Gastrocnemius medialis (tissue), 4 donors: Measurements from ENCODE around the gene L3MBTL1. TPM values are rescaled to one million over a fixed set of nuclear protein-coding genes. Genes with fewer than 3 reads are reported as not detected.

Experiments used
- ATAC-seq, 2 donors: fragments of 150-250 bp; one replicate each; pipeline ENCODE4 v1.9.1; 2016
- DNase-seq, 2 donors: peaks; one replicate each; pipeline ENCODE4 v3.0.0-alpha.2; 2019
- H3K27ac ChIP-seq, 4 donors: fragments of 200-600 bp; sonication (generic); 1 replicate in 1 of 4; 2 replicates in 3 of 4; pipeline ENCODE4 v1.5.1; 2016 to 2018; ENCODE audit warnings: mild to moderate bottlenecking in 2 of 4, moderate library complexity in 1 of 4
- H3K27me3 ChIP-seq, 3 donors: fragments of 200-600 bp; sonication (generic) in 2 of 3; 1 replicate in 1 of 3; 2 replicates in 2 of 3; pipeline versions ENCODE4 v1.5.1 to v1.6.0; 2016 to 2019; ENCODE audit warnings: mild to moderate bottlenecking in 1 of 3, moderate library complexity in 1 of 3
- H3K36me3 ChIP-seq, 2 donors: fragments of 200-600 bp; sonication (generic) in 1 of 2; one replicate each; pipeline ENCODE4 v1.5.1; 2017 to 2018
- H3K4me1 ChIP-seq, 2 donors: fragments of 200-600 bp; sonication (generic) in 1 of 2; one replicate each; pipeline ENCODE4 v1.5.1; 2016 to 2017; ENCODE audit warnings: mild to moderate bottlenecking in 2 of 2
- H3K4me3 ChIP-seq, 4 donors: fragments of 200-600 bp; sonication (generic) in 3 of 4; 1 replicate in 1 of 4; 2 replicates in 3 of 4; pipeline ENCODE4 v1.5.1; 2016 to 2019; ENCODE audit warnings: mild to moderate bottlenecking in 2 of 4
- H3K9me3 ChIP-seq, 3 donors: fragments of 200-600 bp; sonication (generic) in 2 of 3; 1 replicate in 1 of 3; 2 replicates in 2 of 3; pipeline ENCODE4 v1.5.1; 2016 to 2019
- POLR2A ChIP-seq, 2 donors: fragments of 450-650 bp; IDR thresholded peaks; one replicate each; pipeline ENCODE4 v1.6.1; 2017; ENCODE audit warnings: antibody characterized with exemption in 2 of 2, mild to moderate bottlenecking in 2 of 2, moderate library complexity in 2 of 2
- in situ Hi-C, 4 donors: fragments of 200-750 bp; cut with MboI; loops; one replicate each; pipeline versions ENCODE4 v1.15.0 to v1.8.0; 2017; ENCODE audit warnings: low sequenced_read_pairs in 4 of 4
- intact Hi-C: fragments of 100-400 bp; cut with DNase I; formaldehyde crosslinking; loops from one replicate; pipeline ENCODE4 v1.15.1; 2023; ENCODE audit warnings: low total_unique reads
- total RNA-seq, 4 donors: library from RNA; depleted of rRNA; stranded (reverse); fragments of >200 nt; gene quantifications; one replicate each; pipeline versions ENCODE4 v1.1.0 to v1.2.3, GENCODE V29; 2016
- TF ChIP-seq, protein P1 (sequence below), 5 experiments: fragments of 450-650 bp in 3 of 5; fragments of 200-600 bp in 2 of 5; sonication (generic) in 2 of 5; IDR thresholded peaks in 4 of 5; conservative IDR thresholded peaks in 1 of 5; 1 replicate in 4 of 5; 2 replicates in 1 of 5; pipeline ENCODE4 v1.5.1; 2016 to 2019; ENCODE audit warnings: antibody characterized with exemption in 5 of 5, mild to moderate bottlenecking in 3 of 5, moderate library complexity in 3 of 5

L3MBTL1 gene
- total RNA-seq, 4 donors from 2014 or later: 1.1 to 6.0 (median 3.7) TPM

DNA sequence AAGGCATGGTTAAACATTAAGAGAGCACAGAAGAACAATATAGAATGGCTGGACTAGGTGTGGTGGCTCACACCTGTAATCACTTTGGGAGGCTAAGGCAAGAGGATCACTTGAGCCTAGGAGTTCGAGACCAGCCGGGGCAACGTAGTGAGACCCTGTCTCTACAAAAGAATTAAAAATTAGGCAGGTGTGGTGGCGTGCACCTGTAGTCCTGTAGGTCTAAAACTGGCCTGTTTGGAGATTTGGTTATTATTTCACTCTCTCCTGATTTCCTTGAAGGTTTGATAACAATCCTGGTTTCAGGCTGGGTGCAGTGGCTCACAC lies 34.2 kb upstream of the L3MBTL1 start:
- Histone ChIP-seq H3K27me3 (no peaks in the 10 kb centered on the region), H3K36me3 (peaks cover 0 to 13% of the 10 kb centered on the region in 2 donors), H3K27ac (no peak overlapping the region), H3K4me1 (peaks cover 0 to 7% of the 10 kb centered on the region in 2 donors), H3K9me3 (no peaks in the 10 kb centered on the region), H3K4me3 (no peak overlapping the region)
- ATAC-seq (no peak), DNase-seq (no peak)
- in situ Hi-C loops: loop anchor here in 1 of 4 donors (25.0 kb wide), 1 partner anchor 739 kb away; the partner anchor contains the start of gene OSER1
- intact Hi-C loops: no loop called here
- no peak for TF ChIP-seq POLR2A (IDR thresholded peaks at IDR 0.05)
- TF ChIP-seq, protein P1, sequence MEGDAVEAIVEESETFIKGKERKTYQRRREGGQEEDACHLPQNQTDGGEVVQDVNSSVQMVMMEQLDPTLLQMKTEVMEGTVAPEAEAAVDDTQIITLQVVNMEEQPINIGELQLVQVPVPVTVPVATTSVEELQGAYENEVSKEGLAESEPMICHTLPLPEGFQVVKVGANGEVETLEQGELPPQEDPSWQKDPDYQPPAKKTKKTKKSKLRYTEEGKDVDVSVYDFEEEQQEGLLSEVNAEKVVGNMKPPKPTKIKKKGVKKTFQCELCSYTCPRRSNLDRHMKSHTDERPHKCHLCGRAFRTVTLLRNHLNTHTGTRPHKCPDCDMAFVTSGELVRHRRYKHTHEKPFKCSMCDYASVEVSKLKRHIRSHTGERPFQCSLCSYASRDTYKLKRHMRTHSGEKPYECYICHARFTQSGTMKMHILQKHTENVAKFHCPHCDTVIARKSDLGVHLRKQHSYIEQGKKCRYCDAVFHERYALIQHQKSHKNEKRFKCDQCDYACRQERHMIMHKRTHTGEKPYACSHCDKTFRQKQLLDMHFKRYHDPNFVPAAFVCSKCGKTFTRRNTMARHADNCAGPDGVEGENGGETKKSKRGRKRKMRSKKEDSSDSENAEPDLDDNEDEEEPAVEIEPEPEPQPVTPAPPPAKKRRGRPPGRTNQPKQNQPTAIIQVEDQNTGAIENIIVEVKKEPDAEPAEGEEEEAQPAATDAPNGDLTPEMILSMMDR (IDR thresholded peaks at IDR 0.05 in 4 of 5, conservative IDR thresholded peaks at IDR 0.05 in 1 of 5): no peak

DNA sequence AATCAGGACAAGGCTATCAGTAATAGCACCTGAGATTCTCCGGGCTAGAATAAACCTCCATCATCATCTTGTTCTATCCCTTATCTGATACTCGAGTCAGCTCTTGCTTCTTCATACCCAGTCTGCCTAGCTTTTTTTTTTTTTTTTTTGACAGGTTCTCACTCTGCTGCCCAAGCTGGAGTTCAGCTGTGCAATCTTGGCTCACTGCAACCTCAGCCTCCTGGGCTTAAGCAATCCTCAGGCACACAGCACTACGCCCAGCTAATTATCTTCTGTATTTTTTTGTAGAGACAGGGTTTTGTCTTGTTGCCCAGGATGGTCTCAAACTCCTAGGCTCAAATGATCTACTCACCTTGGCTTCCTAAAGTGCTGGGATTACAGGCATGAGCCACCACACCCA lies 30.3 kb upstream of the L3MBTL1 start:
- no peak overlapping the region for H3K4me3 ChIP-seq
- peaks cover 0 to 7% of the 10 kb centered on the region in 2 donors for H3K4me1 ChIP-seq
- no peak for ATAC-seq
- in situ Hi-C loops: no loop called here
- intact Hi-C loops: no loop called here
- no peaks in the 10 kb centered on the region for H3K9me3 ChIP-seq
- DNase-seq: no peak
- H3K36me3 ChIP-seq: no peaks in the 10 kb centered on the region
- H3K27me3 ChIP-seq: no peaks in the 10 kb centered on the region
- TF ChIP-seq POLR2A (IDR thresholded peaks at IDR 0.05): no peak
- TF ChIP-seq, protein P1 (IDR thresholded peaks at IDR 0.05 in 4 of 5, conservative IDR thresholded peaks at IDR 0.05 in 1 of 5): no peak
- no peak overlapping the region for H3K27ac ChIP-seq

DNA sequence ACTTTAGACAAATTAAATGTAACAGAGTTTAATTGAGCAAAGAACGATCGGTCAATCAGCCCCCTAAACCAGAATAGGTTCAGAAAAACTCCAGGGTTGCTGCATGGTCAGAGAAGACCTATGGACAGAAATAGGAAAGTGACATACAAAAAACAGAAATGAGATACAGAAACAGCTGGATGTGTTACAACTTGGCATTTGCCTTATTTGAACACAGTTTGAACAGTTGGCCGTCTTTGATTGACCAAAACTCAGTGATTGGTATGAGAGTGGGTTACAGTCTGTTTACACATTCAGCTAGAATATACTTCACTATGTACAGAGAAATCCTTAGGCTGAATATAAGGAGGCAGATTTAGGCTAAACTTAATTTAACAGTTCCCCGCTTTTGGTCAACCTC lies 29.9 kb upstream of the L3MBTL1 start:
- no peak for ATAC-seq
- Histone ChIP-seq H3K9me3 (no peaks in the 10 kb centered on the region), H3K27me3 (no peaks in the 10 kb centered on the region), H3K36me3 (no peaks in the 10 kb centered on the region), H3K27ac (no peak overlapping the region), H3K4me3 (no peak overlapping the region), H3K4me1 (peaks cover 0 to 7% of the 10 kb centered on the region in 2 donors)
- intact Hi-C loops (no loop called here), in situ Hi-C loops (no loop called here)
- TF ChIP-seq, protein P1 (IDR thresholded peaks at IDR 0.05 in 4 of 5, conservative IDR thresholded peaks at IDR 0.05 in 1 of 5): no peak
- TF ChIP-seq POLR2A (IDR thresholded peaks at IDR 0.05): no peak
- no peak for DNase-seq

DNA sequence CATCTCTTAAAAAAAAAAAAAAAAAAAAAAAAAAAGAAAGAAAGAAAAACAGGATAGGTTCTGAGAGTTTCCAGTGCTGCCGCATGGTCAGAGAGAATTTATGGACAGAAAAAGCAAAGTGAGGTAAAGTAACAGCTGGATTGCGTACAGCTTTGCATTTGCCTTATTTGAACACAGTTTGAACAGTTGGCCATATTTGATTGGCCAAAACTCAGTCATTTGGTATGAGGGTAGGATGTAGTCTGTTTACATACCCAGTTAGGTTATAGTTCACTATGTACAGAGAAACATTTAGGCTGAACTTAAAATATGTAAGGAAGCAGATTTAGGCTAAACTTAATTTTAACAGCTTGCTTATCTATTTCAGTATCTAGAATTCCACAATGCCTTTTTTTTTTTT lies 17.5 kb upstream of the L3MBTL1 start:
- in situ Hi-C loops (no loop called here), intact Hi-C loops (no loop called here)
- Histone ChIP-seq H3K27me3 (no peaks in the 10 kb centered on the region), H3K27ac (no peak overlapping the region), H3K4me1 (no peaks in the 10 kb centered on the region), H3K9me3 (no peaks in the 10 kb centered on the region), H3K36me3 (no peaks in the 10 kb centered on the region), H3K4me3 (no peak overlapping the region)
- no peak for TF ChIP-seq POLR2A (IDR thresholded peaks at IDR 0.05)
- TF ChIP-seq, protein P1 (IDR thresholded peaks at IDR 0.05 in 4 of 5, conservative IDR thresholded peaks at IDR 0.05 in 1 of 5): no peak
- ATAC-seq (no peak), DNase-seq (no peak)

DNA sequence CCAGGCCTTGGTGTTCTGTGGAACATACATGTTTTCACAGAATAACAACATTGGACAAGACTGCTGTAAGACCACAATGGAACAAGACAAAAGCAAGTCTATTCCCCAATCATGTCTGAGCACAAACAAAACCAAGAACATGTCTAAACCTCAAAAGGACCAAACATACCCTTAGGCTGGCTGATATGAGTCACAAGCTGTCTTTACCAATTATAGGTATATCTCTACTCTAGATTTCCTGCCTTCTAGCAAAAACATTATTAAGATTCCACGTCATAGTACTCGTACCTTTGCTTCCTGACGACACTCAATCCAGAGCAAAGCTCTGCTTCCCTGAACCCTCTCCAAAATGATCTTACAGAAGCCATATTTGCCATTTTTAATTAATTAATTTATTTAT lies 15.4 kb upstream of the L3MBTL1 start:
- DNase-seq (no peak), ATAC-seq (no peak)
- H3K9me3 ChIP-seq: no peaks in the 10 kb centered on the region
- no peaks in the 10 kb centered on the region for H3K36me3 ChIP-seq
- intact Hi-C loops: no loop called here
- no peak overlapping the region for H3K4me3 ChIP-seq
- TF ChIP-seq POLR2A (IDR thresholded peaks at IDR 0.05): no peak
- TF ChIP-seq, protein P1 (IDR thresholded peaks at IDR 0.05 in 4 of 5, conservative IDR thresholded peaks at IDR 0.05 in 1 of 5): no peak
- in situ Hi-C loops: no loop called here
- H3K27ac ChIP-seq: no peak overlapping the region
- H3K27me3 ChIP-seq: no peaks in the 10 kb centered on the region
- no peaks in the 10 kb centered on the region for H3K4me1 ChIP-seq
